Testis (tissue), 2 donors: ENCODE measurements around the gene CALHM6.

Source experiments
- POLR2A ChIP-seq: fragments of 450-650 bp; IDR thresholded peaks from one replicate; pipeline ENCODE4 v1.6.1; 2017; ENCODE audit warnings: antibody characterized with exemption, mild to moderate bottlenecking, moderate library complexity
- TF ChIP-seq, protein P1 (sequence below), 3 experiments: fragments of 450-650 bp in 2 of 3; fragments of 200-600 bp in 1 of 3; sonication (generic) in 1 of 3; IDR thresholded peaks; one replicate each; pipeline ENCODE4 v1.5.1; 2016 to 2019; ENCODE audit warnings: antibody characterized with exemption in 3 of 3, mild to moderate bottlenecking in 2 of 3, moderate library complexity in 1 of 3

DNA sequence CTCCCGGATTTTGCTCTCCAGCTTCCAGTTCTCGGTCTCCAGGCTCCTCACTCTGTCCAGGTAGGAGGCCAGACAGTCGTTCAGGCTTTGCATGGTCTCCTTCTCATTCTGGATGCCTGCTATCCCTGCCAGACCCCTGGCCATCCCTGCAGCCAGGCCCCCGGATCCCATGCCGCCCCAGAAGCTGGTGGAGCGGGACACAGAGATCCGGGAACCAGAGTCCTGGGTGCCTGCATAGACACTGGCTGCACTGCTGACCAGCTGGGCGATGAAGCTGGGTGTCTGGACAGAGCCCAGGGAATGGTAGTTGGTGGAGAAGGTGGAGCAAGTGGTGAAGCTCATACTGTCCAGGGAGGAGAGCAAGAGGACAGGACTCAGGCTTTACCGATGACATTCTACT is 2.9 kb upstream of the CALHM6 start:
- TF ChIP-seq POLR2A: no peak
- TF ChIP-seq, protein P1, sequence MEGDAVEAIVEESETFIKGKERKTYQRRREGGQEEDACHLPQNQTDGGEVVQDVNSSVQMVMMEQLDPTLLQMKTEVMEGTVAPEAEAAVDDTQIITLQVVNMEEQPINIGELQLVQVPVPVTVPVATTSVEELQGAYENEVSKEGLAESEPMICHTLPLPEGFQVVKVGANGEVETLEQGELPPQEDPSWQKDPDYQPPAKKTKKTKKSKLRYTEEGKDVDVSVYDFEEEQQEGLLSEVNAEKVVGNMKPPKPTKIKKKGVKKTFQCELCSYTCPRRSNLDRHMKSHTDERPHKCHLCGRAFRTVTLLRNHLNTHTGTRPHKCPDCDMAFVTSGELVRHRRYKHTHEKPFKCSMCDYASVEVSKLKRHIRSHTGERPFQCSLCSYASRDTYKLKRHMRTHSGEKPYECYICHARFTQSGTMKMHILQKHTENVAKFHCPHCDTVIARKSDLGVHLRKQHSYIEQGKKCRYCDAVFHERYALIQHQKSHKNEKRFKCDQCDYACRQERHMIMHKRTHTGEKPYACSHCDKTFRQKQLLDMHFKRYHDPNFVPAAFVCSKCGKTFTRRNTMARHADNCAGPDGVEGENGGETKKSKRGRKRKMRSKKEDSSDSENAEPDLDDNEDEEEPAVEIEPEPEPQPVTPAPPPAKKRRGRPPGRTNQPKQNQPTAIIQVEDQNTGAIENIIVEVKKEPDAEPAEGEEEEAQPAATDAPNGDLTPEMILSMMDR (IDR thresholded peaks at IDR 0.05): no peak
